Measurements from ENCODE around the gene NPC1L1.
"Not testable (repeated sequence)": the region's sequence is repeated elsewhere in the genome, so short reads cannot be mapped to it uniquely, and the experiment has no call there.

Gene NPC1L1

DNA sequence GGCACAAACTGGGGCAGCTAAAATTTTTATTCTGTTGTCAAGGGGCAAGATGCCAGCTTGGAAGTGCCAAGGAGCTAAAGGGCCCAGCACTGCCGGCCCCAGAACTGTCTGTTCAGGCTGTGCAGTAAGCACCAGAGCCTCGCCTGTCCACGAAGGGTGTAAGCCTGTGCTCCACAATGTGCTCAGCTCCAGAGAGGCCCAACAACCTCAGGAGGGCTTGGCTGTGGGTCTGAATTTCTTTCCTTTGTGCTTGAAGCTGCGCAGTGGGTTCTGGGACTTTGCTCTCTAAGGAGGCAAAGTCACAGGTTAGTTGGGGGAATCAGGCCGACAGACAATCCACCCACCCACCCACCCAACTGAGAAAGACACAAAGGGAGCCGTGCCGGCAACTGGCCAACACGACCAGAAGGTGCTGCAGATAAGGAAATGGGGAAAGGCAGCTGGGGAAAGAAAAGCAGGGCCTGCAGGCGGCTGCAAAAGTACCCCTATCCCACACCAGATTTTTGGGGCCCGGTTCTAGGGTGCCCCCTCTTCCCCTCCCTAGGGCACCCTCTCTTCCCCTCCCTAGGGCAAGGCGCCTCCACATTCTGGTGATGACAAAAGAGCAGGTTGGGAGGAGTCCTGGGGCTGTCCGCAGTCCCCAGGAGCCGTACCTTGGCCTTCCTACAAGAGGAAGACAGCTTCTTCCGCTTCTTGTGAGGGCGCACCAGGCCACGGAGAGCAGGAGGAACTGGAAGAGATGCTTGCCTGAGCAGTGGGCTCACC, 24.8 kb upstream of the NPC1L1 start:
- no peak for DNase-seq (ENCODE audit: low read depth)

DNA sequence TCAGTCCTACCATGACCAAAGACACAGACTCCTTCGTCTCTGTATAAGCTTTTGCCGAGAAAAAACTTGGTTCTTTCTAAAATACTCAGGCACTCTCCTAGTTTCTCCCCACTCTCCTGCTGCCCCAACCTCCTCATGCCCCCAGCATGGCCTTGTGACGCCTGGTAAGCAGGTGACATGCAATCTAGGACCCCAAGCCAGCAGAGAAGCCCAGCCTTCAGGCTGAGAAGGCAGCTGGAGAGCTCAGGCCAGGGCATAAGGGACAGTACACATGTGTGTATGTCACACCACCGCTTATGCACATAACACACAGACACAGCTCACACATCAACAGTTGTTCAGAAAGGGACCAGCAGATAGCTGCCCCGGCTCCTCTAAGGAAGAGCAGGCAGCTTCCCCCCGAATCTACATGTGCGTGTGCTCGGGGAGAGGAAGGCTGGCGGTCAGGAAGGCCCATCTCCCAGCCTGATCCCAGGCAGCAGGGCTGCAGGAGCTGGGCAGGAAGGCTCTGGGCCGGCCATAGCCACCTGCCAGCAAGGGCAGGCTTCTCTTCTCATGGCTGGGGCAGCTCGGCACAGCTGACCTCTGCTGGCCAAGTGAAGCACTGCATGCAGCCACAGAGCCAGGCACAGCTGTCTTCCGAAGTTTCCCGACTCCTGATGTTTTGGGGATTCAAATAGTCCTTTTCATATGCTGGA, 24.1 kb upstream of the NPC1L1 start:
- peak; percentile 31 for DNase-seq (ENCODE audit: low read depth)

DNA sequence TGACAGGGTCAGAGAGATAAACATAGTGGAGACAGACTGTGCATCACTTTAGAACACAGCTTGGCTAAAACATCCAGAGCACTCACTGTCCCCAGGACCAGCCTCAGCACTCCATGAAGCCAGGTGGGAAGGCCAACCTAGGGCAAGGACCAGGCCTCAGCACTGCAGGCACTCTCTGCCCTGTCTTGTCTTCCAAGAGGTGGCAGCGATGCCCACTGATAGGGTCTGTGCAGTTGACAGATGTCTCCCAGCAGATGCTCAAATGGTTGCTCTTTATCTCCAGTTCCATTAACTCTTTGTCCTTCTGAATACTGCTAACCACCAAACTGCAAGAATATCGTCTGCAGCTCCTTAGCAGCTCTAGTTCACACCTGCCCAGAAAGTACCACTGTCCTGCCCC, 23.5 kb upstream of the NPC1L1 start:
- DNase-seq (ENCODE audit: low read depth): no peak

DNA sequence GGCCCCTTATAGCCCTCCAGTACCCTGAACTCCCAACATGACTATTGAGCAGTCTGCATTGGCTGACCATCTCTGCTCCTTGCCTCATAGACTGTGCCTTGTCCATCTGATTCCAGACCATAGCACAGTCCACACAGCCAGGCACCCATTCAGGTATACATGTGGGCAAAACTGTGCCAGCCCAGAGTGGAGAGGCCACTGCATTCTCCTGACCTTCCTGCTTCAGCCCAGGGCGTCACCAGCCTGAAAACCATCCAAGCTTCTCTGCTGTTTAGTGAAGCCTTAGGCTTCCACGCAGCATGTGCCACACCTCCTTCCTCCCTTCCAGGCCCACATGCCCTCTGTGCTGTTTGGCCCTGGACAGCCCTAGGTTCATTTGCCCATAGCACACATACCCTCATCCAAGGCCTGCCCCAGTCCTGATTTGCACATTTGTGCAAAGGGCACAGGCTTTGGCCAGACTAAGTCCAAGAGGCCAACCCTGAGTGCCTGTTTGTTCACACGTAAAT, 22.1 kb upstream of the NPC1L1 start:
- DNase-seq (ENCODE audit: low read depth): no peak

DNA sequence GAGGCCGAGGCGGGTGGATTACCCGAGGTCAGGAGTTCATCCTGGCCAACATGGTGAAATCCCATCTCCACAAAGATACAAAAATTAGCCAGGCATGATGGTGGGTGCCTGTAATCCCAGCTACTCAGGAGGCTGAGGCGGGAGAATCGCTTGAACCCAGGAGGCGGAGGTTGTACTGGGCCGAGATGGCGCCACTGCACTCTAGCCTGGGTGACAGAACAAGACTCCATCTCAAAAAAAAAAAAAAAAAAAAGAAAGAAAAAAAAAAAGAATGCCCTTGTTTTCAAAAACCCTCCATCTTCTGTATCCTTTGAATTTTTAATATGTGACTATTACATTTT, 21.5 kb upstream of the NPC1L1 start:
- DNase-seq (ENCODE audit: low read depth): not testable (repeated sequence)

DNA sequence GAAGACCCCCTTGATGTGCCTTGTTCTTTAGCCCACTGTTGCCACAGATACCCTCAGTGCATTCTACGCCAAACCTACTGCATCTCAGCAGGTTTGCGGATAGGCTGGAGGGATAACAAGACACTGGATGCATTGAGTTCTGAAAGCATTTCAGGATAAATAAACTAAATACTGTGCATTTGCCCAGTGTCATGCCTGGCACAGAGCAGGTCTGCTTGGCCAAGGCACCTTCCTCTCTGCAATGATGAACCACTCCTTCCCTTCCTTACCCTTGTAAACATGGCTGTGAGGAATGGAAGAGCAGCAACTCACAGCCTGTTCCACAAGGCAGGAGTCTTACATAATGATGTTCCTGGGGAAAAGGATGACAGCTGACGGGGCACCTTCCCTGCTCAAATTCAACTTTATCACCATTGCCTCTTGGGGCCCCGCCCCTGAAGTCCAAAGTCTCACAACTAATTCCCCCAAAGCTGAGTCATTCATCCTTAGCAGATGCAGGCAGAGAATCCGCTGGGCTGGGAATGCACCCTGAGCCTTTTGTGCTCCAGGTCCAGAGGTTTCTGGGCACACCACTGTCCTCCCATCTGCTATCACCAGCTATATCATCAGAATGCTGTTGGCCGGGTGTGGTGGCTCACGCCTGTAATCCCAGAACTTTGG, 21.0 kb upstream of the NPC1L1 start:
- no peak for DNase-seq (ENCODE audit: low read depth)

DNA sequence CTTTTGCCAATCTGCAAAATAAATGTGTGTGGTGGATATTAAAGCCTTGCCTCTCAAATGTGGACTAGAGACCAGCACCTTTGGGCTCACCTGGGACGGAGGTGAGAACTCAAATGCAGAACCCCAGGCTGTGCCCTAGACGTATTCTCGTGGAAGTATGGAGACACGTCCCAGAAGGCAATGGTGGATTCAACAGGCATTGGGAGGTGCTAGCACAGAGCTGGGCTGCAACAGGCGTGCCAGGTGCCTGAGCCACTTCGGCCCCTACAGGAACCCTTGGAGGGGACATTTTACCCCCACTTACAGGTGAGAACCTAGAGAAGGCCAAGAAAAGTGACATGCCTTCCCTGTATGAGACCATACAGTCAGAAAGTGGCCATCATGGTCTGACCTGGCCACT, 20.4 kb upstream of the NPC1L1 start:
- no peak for DNase-seq (ENCODE audit: low read depth)

DNA sequence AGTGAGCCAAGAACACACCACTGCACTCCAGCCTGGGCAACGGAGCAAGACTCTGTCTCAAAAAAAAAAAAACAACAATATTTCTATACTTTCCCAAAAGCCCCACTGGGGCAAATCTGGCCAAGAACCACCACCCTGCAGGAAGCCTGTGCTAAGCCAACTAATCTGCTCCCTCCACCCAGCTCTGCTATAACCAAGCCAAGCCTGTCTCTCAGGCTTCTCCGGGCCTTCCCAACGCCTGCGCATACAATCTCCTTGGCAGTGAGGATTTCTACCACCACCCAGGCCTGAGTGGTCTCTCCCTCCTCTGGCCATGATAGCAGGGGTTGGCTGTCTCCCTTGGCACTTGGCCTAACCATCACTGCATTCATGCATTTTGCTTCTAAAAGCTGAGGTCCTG, 18.4 kb upstream of the NPC1L1 start:
- DNase-seq (ENCODE audit: low read depth): no peak

DNA sequence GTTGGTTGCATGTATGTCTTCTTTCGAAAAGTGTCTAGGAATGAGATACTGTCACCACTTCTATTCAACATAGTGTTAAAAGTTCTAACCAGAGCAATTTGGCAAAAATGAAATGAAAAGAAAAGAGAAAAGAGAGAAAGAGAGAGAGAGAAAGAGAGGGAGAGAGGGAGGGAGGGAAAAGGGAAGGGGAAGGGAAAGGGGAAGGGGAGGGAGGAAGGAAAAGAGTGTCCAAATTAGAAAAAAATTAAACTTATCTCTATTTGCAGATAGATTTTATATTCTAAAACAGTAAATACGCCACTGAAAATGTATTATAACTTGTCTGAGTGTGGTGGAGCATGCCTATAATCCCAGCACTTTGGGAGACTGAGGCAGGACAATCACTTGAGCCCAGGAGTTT, 16.4 kb upstream of the NPC1L1 start:
- no peak for DNase-seq (ENCODE audit: low read depth)

DNA sequence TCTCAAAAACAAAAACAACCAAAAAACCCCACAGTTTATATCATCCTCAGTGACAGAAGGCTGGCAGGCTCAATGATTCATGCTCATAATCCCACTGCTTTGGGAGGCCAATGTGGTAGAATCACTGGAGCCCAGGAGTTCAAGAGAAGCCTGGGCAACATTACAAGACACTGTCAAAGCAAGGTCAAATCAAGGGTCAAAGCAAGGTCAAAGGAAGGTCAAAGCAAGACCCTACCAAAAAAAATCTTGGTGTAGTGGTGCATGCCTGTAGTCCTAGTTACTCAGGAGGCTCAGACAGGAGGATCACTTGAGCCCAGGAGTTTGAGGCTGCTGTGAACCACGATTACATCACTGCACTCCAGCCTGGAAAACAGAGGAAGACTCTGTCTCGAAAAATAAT, 14.2 kb upstream of the NPC1L1 start:
- no peak for DNase-seq (ENCODE audit: low read depth)

DNA sequence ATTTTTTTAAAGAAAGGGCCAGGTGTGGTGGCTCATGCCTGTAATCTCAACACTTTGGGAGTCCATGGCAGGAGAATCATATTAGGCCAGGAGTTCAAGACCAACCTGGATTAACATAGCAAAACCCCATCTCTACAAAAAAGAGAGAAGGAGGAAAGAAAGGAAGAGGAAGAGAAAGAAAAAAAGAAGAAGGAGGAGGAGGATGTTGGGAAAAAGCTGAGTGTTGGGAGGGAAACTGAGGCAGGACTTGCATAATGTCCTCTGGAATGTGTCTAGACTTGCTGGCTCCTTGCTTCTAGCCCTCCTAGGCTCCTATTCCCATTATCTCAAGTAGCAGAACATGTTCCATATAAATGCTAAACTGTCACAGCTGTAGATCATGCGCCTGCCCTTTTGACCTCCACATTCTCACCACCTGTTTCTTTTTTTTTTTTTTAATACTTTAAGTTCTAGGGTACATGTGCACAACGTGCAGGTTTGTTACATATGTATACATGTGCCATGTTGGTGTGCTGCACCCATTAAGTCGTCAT, 11.4 kb upstream of the NPC1L1 start:
- DNase-seq (ENCODE audit: low read depth): not testable (repeated sequence)

DNA sequence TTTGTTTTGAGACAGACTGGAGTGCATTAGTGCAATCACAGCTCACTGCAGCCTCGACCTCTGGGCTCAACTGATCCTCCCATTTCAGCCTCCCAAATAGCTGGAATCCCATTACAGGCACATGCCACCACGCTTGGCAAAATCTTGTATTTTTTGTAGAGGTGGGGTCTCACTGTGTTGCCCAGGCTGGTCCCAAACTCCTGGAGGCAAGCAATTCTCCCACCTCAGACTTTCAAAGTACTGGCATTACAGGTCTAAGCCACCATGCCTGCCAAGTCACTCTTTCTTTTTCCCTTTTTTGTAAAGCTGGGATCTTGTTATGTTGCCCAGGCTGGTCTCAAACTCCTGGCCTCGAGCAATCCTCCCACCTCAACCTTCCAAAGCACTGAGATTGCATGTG, 8.3 kb upstream of the NPC1L1 start:
- no peak for DNase-seq (ENCODE audit: low read depth)

DNA sequence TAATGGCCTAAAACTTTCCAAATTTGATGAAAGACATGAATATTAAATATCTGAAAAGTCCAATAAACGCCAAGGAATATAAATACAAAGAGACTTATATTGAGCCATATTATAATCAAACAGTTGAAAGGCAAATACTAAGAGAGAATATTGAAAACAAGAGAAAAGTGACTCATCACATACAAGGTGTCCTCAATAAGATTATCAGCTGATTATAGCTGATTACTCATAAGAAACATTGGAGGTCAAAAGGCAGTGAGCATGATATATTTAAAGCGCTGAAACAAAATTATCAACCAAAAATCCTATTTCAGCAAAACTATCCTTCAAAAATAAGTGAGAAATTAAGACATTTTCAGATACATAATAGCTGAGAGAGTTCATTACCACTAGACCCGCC, 7.8 kb upstream of the NPC1L1 start:
- no peak for DNase-seq (ENCODE audit: low read depth)

DNA sequence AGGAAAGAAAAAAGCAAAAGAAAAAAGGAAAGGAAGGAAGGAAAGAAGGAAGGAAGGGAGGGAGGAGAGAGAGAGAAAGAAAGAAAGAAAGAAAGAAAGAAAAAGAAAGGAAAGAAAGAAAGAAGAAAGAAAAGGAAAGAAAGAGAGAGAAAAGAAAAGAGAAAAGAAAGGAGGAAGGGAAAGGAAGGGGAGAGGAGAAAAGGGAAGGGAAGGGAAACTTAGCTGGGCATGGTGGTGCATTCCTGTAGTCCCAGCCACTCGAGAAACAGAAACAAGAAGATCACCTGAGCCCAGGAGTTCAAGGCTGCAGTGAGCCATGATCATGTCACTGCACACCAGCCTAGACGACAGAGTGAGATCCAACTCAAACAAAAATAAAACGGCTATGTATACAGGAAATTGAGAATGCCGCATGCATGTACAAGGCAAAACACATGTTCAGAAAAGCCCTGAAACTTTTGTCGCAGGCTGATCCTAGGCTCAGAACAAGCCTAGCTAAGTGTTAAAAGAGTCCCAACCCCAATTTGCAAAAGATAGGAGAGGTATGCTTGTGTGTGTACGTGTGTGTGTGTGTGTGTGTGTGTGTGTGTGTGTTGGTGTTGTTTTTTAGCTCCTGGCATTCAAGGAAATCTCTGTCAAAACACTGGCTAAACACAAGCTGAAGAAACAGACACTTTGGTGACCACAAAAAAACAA, 6.6 kb upstream of the NPC1L1 start:
- no peak for DNase-seq (ENCODE audit: low read depth)

DNA sequence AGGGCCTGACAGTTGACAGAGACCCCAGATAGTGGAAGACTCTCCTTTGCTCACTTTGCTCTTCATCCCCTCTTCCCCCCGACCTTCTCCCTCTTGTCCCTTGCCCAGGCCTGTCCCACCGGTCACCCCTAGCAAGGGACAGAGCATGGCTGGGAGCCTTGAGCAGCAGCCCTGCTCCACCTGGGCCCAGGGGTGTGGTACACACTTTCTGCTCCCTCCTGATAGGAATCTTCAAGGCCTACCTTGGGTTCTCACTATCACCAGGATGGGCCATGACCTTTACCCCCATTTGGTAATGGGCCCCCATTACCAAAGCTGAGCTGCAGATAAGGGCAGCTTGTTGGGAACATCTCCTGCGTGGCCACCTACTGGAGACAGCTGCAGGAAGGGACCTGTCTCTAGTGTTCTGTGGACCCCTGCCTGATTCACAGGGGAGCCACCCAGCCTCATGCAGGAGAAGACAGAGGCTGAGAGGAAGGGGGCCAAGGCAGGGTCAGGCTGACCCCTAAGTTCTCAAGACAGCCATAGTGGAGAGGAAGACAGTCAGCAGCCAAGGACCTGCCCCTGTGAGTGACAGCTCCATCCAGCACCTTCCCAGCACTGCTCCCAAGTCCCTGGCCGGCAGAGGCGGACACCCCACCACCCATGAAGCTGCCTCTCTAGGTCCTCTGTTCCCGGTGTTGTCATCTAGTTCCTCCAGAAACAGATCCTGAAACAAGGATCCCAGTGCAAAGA, 913 bp upstream of the NPC1L1 start:
- no peak for DNase-seq (ENCODE audit: low read depth)

DNA sequence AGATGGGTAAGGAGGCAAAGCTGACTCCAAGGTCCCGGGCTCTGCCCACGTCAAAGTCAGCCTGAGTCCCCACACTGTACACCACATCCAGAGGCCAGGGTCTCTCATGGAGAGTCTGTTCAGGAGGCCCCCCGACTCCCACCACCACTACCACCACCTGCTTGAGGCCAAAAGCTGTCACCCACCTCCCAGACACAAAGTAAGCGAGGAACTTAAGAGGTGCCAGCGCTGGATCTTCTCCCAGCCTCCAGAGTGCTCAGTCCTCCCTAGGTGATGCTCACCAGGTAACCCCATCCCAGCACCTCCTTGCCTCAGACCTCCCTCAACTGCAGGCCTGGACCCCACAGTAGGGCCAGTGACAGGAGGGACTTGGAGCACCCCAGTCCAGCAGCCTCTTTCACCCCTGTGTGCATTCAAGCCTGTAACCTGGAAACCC, 520 bp downstream of the NPC1L1 start:
- DNase-seq (ENCODE audit: low read depth): no peak

DNA sequence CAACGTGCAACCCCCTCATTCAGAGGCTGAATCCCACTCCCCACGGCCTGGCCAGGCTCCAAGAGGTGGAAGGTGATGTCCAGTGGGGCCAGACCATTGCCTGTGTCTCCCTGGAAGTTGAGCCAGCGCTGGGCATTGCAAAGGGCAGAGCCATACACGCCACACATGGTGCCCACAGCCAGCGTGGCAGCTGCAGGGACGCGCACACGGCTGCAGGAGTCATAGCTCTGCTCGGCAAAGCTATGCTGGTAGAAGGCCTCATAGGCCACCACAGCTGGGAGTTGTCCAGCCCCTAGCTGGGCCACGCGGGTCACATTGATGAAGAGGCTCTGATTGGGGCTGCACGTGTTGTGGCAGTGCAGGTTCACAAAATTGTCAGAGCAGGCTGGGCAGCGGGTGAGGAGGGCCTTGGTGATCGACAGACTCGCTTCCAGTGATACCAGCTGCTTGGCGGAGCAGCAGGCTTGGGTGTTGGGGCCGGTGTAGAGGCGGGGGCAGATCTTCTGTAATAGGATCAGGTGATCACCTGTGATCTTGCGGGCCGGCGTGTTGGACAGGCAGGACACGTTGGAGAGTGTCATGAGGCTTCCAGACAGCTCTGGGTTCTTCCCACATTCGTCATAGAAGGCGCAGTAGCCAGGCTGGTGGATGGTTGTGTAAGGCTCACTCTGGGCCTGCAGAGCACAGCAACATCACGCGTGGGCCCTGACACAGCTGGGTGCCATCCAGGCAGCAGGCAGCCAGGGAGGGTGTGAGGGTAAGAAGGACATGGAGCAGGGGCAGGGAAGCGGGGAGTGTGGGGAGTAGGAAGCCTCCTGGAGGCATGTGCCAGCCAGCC, 1.2 kb downstream of the NPC1L1 start:
- no peak for DNase-seq (ENCODE audit: low read depth)

DNA sequence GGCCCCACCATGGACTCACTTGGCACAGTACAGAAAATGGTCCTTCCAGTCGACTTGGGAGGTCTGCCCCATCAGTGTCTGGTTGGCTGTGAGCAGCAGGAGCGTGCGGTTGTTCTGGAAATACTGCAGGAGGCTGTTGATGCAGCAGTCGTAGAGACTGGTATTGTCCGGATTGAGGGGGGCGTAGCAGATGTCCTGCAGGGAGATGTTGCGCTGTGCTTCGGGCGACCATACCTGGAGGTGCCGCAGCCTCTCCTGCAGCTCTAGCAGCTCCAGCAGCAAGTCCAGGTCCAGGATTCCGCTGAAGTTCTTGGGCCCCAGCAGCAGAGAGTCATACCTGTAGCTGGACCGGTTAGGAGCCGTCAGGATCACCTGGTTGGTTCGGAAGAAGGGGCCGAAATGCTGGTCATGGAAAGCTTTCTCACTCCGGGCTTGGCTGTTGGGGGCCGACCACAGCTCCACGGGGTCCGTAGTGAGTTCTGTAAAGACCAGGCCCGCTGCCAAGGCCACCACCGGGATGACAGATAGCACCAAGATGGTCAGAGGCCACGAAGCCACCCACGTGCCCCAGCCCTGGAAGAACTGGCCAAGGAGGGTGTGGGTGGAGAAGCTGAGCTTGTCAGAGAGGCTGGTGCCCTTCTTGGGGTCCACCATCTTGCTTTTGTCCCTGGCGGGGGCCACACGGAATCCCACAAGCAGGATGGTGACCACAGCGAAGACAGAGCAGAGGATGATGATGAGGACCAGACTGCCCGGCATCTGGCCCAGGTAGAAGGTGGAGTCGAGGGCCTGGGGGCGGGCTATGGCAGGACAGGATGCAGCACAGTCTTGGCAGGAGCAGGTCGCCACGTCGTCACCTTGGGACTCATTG, 2.1 kb downstream of the NPC1L1 start:
- DNase-seq (ENCODE audit: low read depth): no peak

DNA sequence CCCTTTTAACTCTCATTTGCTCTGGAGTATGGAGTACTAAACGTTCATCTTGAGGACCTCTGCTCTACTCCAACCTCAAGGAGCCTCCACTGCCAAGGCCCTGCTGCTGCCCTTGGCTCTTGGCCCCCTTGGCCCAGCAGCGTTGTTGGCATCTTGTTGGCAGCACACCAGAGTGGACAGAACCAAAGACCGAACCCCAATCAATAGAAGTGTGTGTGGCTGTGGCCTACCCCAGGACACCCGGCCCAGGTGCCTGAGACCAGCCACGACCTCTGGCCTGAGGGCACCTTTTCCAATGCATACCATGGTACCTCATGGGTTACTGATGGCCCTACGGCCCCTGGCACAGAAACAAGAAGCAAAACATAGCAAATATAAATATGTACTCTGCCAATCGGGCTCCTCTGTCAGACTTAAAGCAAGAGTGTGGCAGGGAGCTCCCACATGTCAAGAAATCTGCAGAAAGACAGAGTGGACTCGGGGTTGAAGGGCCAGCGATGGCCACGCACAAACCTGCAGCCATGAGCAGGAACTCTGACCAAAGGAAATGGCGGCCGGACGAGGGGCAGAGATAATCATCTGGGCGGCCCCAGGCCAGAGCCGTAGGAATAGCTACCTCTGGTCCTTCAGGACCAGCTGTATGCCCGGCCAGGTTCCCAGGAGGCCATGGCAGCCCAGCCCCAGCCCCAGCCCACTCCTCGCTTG, 2.9 kb downstream of the NPC1L1 start:
- no peak for DNase-seq (ENCODE audit: low read depth)

All from stimulated activated CD8-positive, alpha-beta memory T cell treated with anti-CD3 and anti-CD28 coated beads, Interleukin-7, amount 100 ng/mL, for 24 hours (primary cell).